HepG2 (cell line): ENCODE results near the gene IGFBP7. TPM values are rescaled to one million over a fixed set of nuclear protein-coding genes. Genes with fewer than 3 reads are reported as not detected.

Experiments used
- ATAC-seq: fragments of 200-7000 bp; cut with Tn5 transposase; 3 replicates; pipeline ENCODE4 v1.9.1; 2020; ENCODE audit warnings: mild to moderate bottlenecking, moderate library complexity
- BruUV-seq: library from RNA; stranded (reverse); fragments of 400-500 nt; replicated peaks from 2 replicates; lab custom pipeline; 2021; lab: Mats Ljungman, UMichigan
- CTCF ChIA-PET: fragments of 300-600 bp; formaldehyde crosslinking; extraction: SDS; loops from one replicate; lab custom pipeline; 2021; ENCODE audit warnings: low total read pairs, inconsistent platforms, low intra/inter-chr PET ratio; lab: Yijun Ruan, JAX
- POLR2A ChIA-PET: fragments of 350-600 bp; sonication (Branson Sonifier 250); formaldehyde crosslinking; loops from one replicate; lab custom pipeline; 2020; ENCODE audit warnings: antibody characterized with exemption, inconsistent platforms; lab: Yijun Ruan, JAX
- DNase-seq: peaks from one replicate; pipeline ENCODE4 v3.0.0-alpha.2; 2015; ENCODE audit warnings: low spot score
- FAIRE-seq: peaks from 3 replicates; lab custom pipeline; 2011; peaks lifted over from hg19 to GRCh38; lab: Jason Lieb, UNC
- H2AFZ ChIP-seq: one replicate; pipeline ENCODE4 v1.6.1; 2011; ENCODE audit warnings: low read length, inconsistent platforms
- H3K27ac ChIP-seq: fragments of 300-600 bp; 3 replicates; pipeline ENCODE4 v1.8.0; 2011; ENCODE audit warnings: mixed run types, mild to moderate bottlenecking, mixed read lengths, low read length, inconsistent platforms; ENCODE audit not compliant: insufficient read depth; ENCODE audit errors: extremely low read length
- H3K27me3 ChIP-seq, 2 experiments: fragments of 200-600 bp in 1 of 2; 2 replicates in 1 of 2; 3 replicates in 1 of 2; pipeline versions ENCODE4 v1.6.0 to v1.8.0; 2011; ENCODE audit warnings: low read length in 2 of 2, mild to moderate bottlenecking in 2 of 2, moderate library complexity in 2 of 2, inconsistent platforms in 1 of 2; ENCODE audit not compliant: insufficient read depth in 2 of 2, control insufficient read depth in 1 of 2
- H3K36me3 ChIP-seq, 2 experiments: fragments of 200-600 bp in 1 of 2; replicated peaks in 1 of 2; 2 replicates in 1 of 2; 3 replicates in 1 of 2; pipeline versions ENCODE4 v1.5.1 to v1.8.0; 2011; ENCODE audit warnings: low read length in 2 of 2, inconsistent platforms in 1 of 2; ENCODE audit not compliant: insufficient read depth in 2 of 2, control insufficient read depth in 1 of 2
- H3K4me1 ChIP-seq: 2 replicates; pipeline ENCODE4 v1.5.1; 2012; ENCODE audit warnings: low read length, inconsistent platforms; ENCODE audit not compliant: insufficient read depth
- H3K4me2 ChIP-seq: 2 replicates; pipeline ENCODE4 v1.6.0; 2011; ENCODE audit warnings: low read depth, low read length, inconsistent platforms
- H3K4me3 ChIP-seq, 3 experiments: fragments of 200-600 bp in 1 of 3; sonication (generic), shearing (Covaris generic) in 1 of 3; replicated peaks in 1 of 3; 2 replicates each; pipeline ENCODE4 v1.5.1; 2011 to 2016; ENCODE audit warnings: low read length in 3 of 3, inconsistent platforms in 2 of 3, low read depth in 2 of 3, mild to moderate bottlenecking in 2 of 3, control low read depth in 1 of 3, mixed read lengths in 1 of 3; ENCODE audit not compliant: insufficient read depth in 1 of 3
- H3K79me2 ChIP-seq: one replicate; pipeline ENCODE4 v1.6.1; 2011; ENCODE audit warnings: low read length, inconsistent platforms; ENCODE audit not compliant: insufficient read depth
- H3K9ac ChIP-seq: 2 replicates; pipeline ENCODE4 v1.6.0; 2011; ENCODE audit warnings: mild to moderate bottlenecking, low read depth, low read length, inconsistent platforms; ENCODE audit not compliant: insufficient read depth
- H3K9me3 ChIP-seq: 2 replicates; pipeline ENCODE4 v1.5.1; 2012; ENCODE audit warnings: mild to moderate bottlenecking, low read length
- H4K20me1 ChIP-seq: 2 replicates; pipeline ENCODE4 v1.6.0; 2011; ENCODE audit warnings: inconsistent platforms, mild to moderate bottlenecking, low read length, moderate library complexity; ENCODE audit not compliant: insufficient read depth
- BCL6 ChIP-seq: IDR thresholded peaks from 2 replicates; pipeline ENCODE4 v1.6.1; 2016; ENCODE audit warnings: missing genetic modification reagents, missing compliant biosample characterization
- FOXA1 ChIP-seq, 2 experiments: fragments of 450-650 bp in 1 of 2; sonication (generic) in 1 of 2; formaldehyde crosslinking in 1 of 2; IDR thresholded peaks; 2 replicates each; pipeline versions ENCODE4 v1.4.0 to v1.6.1; 2016 to 2020; ENCODE audit warnings: missing genetic modification reagents in 1 of 2
- FOXA3 ChIP-seq: IDR thresholded peaks from 2 replicates; pipeline ENCODE4 v1.6.1; 2016; ENCODE audit warnings: missing genetic modification reagents, missing compliant biosample characterization
- HES4 ChIP-seq: sonication (generic); formaldehyde crosslinking; IDR thresholded peaks from 2 replicates; pipeline ENCODE4 v1.9.0; 2021; ENCODE audit warnings: mild to moderate bottlenecking, missing genetic modification reagents, borderline replicate concordance
- HNF4A ChIP-seq: sonication (generic); formaldehyde crosslinking; IDR thresholded peaks from 2 replicates; pipeline ENCODE4 v1.4.0; 2020; ENCODE audit warnings: missing genetic modification reagents
- MAF1 ChIP-seq: sonication (generic); formaldehyde crosslinking; IDR thresholded peaks from 2 replicates; pipeline ENCODE4 v1.5.0; 2020; ENCODE audit warnings: missing genetic modification reagents, borderline replicate concordance
- MIXL1 ChIP-seq: IDR thresholded peaks from 2 replicates; pipeline ENCODE4 v1.6.1; 2016
- NR2F6 ChIP-seq, 2 experiments: IDR thresholded peaks; 2 replicates each; pipeline ENCODE4 v1.6.1; 2016; ENCODE audit warnings: antibody characterized with exemption in 1 of 2, mild to moderate bottlenecking in 1 of 2
- SKI ChIP-seq: fragments of 450-650 bp; IDR thresholded peaks from one replicate; pipeline ENCODE4 v1.6.1; 2018; ENCODE audit warnings: mild to moderate bottlenecking; ENCODE audit not compliant: partially characterized antibody
- SOX13 ChIP-seq, 3 experiments: fragments of 450-650 bp in 1 of 3; sonication (generic) in 1 of 3; formaldehyde crosslinking in 1 of 3; IDR thresholded peaks in 2 of 3; conservative IDR thresholded peaks in 1 of 3; 2 replicates each; pipeline versions ENCODE4 v1.5.0 to v1.6.1; 2016 to 2020; ENCODE audit warnings: antibody characterized with exemption in 1 of 3, mild to moderate bottlenecking in 1 of 3, missing compliant biosample characterization in 1 of 3, missing genetic modification reagents in 1 of 3, moderate library complexity in 1 of 3
- SOX5 ChIP-seq: IDR thresholded peaks from 2 replicates; pipeline ENCODE4 v1.6.1; 2016; ENCODE audit warnings: borderline replicate concordance
- SOX6 ChIP-seq, 2 experiments: fragments of 450-650 bp in 1 of 2; sonication (generic) in 1 of 2; formaldehyde crosslinking in 1 of 2; IDR thresholded peaks; 2 replicates each; pipeline versions ENCODE4 v1.4.0 to v1.6.1; 2017 to 2020; ENCODE audit warnings: antibody characterized with exemption in 1 of 2, mild to moderate bottlenecking in 1 of 2, missing genetic modification reagents in 1 of 2
- ZBTB7A ChIP-seq: sonication (generic); formaldehyde crosslinking; IDR thresholded peaks from 2 replicates; pipeline ENCODE4 v1.8.0; 2022; ENCODE audit warnings: mild to moderate bottlenecking, missing genetic modification reagents
- ZNF577 ChIP-seq: sonication (generic); formaldehyde crosslinking; IDR thresholded peaks from 2 replicates; pipeline ENCODE4 v1.4.0; 2020; ENCODE audit warnings: mild to moderate bottlenecking, low read depth, missing genetic modification reagents, borderline replicate concordance
- WGBS: methylation state at CpG from one replicate; pipeline ENCODE4 v1.1.6; 2017; ENCODE audit warnings: low lambda C conversion rate; 5-methylcytosine and 5-hydroxymethylcytosine counted together
- in situ Hi-C: cut with HindIII; loops from 2 replicates; pipeline ENCODE4 v1.10.0; 2017; ENCODE audit warnings: low pct_unique_long_range_greater_than_20kb; ENCODE audit not compliant: extremely low pct_ligation_motif_present
- intact Hi-C: fragments of 100-400 bp; cut with micrococcal nuclease; formaldehyde crosslinking; loops from one replicate; pipeline ENCODE4 v1.10.0; 2022; ENCODE audit not compliant: unreplicated experiment
- polyA plus RNA-seq, 8 experiments: library from polyadenylated mRNA; depleted of rRNA in 3 of 8; stranded (reverse) in 7 of 8; unstranded in 1 of 8; fragments of >200 nt; fragmentation: Illumina TruSeq in 4 of 8; extraction: Trizol in 4 of 8; gene quantifications; 2 replicates each; pipeline versions ENCODE4 v1.2.1 to v1.2.3, GENCODE V29; 2011 to 2016; ENCODE audit warnings: low read depth in 4 of 8, missing spikeins in 1 of 8, mixed read lengths in 1 of 8; ENCODE audit not compliant: insufficient read depth in 1 of 8
- total RNA-seq, 5 experiments: library from RNA; depleted of rRNA; stranded (reverse); fragments of >200 nt; fragmentation: Illumina TruSeq; extraction: Trizol; gene quantifications; 2 replicates each; pipeline ENCODE4 v1.2.3, GENCODE V29; 2016; ENCODE audit warnings: low read depth in 1 of 5
- TF ChIP-seq, protein P1 (sequence below): sonication (generic); formaldehyde crosslinking; IDR thresholded peaks from 2 replicates; pipeline ENCODE4 v1.8.0; 2022; ENCODE audit warnings: mild to moderate bottlenecking, missing genetic modification reagents, moderate library complexity
- TF ChIP-seq, protein P2 (sequence below): sonication (generic); formaldehyde crosslinking; conservative IDR thresholded peaks from 2 replicates; pipeline ENCODE4 v1.8.0; 2022; ENCODE audit warnings: missing genetic modification reagents
- TF ChIP-seq, protein P3 (sequence below): IDR thresholded peaks from 2 replicates; pipeline ENCODE4 v1.6.1; 2012; ENCODE audit warnings: low read depth, low read length, improper control_type of control experiment

IGFBP7 gene
- total and polyA plus RNA-seq, 2 of the 13 experiments (the other 11 are each of a cell fraction or from before 2014, with no cell fraction given), result 1.1 to 1.3 TPM

DNA sequence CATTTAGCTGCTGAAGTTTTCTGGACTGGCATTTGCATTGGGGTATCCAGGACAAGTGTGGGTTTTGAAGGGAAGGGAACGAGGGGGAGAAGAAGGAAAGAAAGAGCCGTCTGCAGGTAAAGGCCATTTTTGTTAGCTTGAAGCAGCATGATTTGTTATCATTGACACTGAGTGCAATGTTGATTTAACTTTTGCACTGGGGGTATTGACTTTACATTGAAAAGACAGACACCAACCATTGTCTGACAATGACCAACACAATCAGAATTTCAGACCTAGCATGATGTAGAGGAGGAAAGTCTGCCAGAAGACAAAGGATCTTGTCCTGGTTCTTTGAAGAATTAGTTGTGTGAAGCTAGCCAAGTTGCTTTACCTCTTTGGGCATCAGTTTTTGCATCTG, 39.6 kb upstream of the IGFBP7 start:
- CTCF ChIA-PET, result no interaction called here
- no peaks in the 10 kb centered on the region for H3K9me3 ChIP-seq
- TF ChIP-seq SOX5 (CRISPR knock-in tag), result peak; percentile 82
- no peak for TF ChIP-seq MAF1 (CRISPR knock-in tag)
- no peak for TF ChIP-seq ZBTB7A
- peak; percentile 49 for TF ChIP-seq HNF4A (CRISPR knock-in tag)
- no peak for TF ChIP-seq MIXL1 (CRISPR knock-in tag)
- peak; percentile 58 for TF ChIP-seq FOXA3 (CRISPR knock-in tag)
- TF ChIP-seq SKI, result peak; percentile 49
- TF ChIP-seq ZNF577 (CRISPR knock-in tag), result no peak
- TF ChIP-seq, protein P1, sequence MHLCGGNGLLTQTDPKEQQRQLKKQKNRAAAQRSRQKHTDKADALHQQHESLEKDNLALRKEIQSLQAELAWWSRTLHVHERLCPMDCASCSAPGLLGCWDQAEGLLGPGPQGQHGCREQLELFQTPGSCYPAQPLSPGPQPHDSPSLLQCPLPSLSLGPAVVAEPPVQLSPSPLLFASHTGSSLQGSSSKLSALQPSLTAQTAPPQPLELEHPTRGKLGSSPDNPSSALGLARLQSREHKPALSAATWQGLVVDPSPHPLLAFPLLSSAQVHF (CRISPR knock-in tag), result no peak
- TF ChIP-seq SOX6 (IDR thresholded peaks at IDR 0.05), result no peak
- peak; percentile 77 for TF ChIP-seq SOX6 (CRISPR knock-in tag; IDR thresholded peaks at IDR 0.05)
- no peak for TF ChIP-seq HES4 (CRISPR knock-in tag)
- TF ChIP-seq, protein P2, sequence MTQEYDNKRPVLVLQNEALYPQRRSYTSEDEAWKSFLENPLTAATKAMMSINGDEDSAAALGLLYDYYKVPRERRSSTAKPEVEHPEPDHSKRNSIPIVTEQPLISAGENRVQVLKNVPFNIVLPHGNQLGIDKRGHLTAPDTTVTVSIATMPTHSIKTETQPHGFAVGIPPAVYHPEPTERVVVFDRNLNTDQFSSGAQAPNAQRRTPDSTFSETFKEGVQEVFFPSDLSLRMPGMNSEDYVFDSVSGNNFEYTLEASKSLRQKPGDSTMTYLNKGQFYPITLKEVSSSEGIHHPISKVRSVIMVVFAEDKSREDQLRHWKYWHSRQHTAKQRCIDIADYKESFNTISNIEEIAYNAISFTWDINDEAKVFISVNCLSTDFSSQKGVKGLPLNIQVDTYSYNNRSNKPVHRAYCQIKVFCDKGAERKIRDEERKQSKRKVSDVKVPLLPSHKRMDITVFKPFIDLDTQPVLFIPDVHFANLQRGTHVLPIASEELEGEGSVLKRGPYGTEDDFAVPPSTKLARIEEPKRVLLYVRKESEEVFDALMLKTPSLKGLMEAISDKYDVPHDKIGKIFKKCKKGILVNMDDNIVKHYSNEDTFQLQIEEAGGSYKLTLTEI, result no peak
- peak; percentile 33; the same call in 1 of the 2 replicates for TF ChIP-seq BCL6 (CRISPR knock-in tag)
- peak; percentile 64 for TF ChIP-seq SOX13 (IDR thresholded peaks at IDR 0.05)
- peak in 1 of 2 experiments; percentile 88; a peak in 2 of 4 replicates for TF ChIP-seq SOX13 (CRISPR knock-in tag; conservative IDR thresholded peaks at IDR 0.05 in 1 of 2, IDR thresholded peaks at IDR 0.05 in 1 of 2)
- 0 out of 2 replicates have a peak, but pooled peaks have one; percentile 13 for TF ChIP-seq NR2F6 (IDR thresholded peaks at IDR 0.05)
- no peak for TF ChIP-seq NR2F6 (CRISPR knock-in tag; IDR thresholded peaks at IDR 0.05)
- TF ChIP-seq, protein P3, sequence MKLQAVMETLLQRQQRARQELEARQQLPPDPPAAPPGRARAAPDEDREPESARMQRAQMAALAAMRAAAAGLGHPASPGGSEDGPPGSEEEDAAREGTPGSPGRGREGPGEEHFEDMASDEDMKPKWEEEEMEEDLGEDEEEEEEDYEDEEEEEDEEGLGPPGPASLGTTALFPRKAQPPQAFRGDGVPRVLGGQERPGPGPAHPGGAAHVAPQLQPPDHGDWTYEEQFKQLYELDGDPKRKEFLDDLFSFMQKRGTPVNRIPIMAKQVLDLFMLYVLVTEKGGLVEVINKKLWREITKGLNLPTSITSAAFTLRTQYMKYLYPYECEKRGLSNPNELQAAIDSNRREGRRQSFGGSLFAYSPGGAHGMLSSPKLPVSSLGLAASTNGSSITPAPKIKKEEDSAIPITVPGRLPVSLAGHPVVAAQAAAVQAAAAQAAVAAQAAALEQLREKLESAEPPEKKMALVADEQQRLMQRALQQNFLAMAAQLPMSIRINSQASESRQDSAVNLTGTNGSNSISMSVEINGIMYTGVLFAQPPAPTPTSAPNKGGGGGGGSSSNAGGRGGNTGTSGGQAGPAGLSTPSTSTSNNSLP, result peak; percentile 35; the same call in 1 of the 2 replicates
- TF ChIP-seq FOXA1 (IDR thresholded peaks at IDR 0.05), result peak; percentile 81
- peak; percentile 75 for TF ChIP-seq FOXA1 (CRISPR knock-in tag; IDR thresholded peaks at IDR 0.05)

More for the DNA sequence above, 39.6 kb upstream of the IGFBP7 start:
- POLR2A ChIA-PET, result no interaction called here
- Histone ChIP-seq H2AFZ (no peak overlapping the region), H3K9ac (no peak overlapping the region), H3K4me3 (no peak overlapping the region), H3K4me2 (no peak overlapping the region), H4K20me1 (no peaks in the 10 kb centered on the region), H3K27me3 (no peaks in the 10 kb centered on the region; a peak in 1 of 5 replicates), H3K27ac (no peak overlapping the region), H3K79me2 (no peaks in the 10 kb centered on the region), H3K36me3 (no peaks in the 10 kb centered on the region), H3K4me1 (peaks cover 23% of the 10 kb centered on the region)
- no peak for FAIRE-seq
- intact Hi-C loops (no loop called here), in situ Hi-C loops (loop anchor here (5.0 kb wide), 1 partner anchor 88 kb away; no protein-coding TSS in a partner anchor)
- BruUV-seq, result no TSS peak
- peak; percentile 57 for DNase-seq
- peak; percentile 88 for ATAC-seq
- 0% methylated on average over 2 of the region's 2 CpGs for WGBS
